ENCODE measurements around the gene OR2M7.
"Not testable (repeated sequence)": the region's sequence is repeated elsewhere in the genome, so short reads cannot be mapped to it uniquely, and the experiment has no call there.

The OR2M7 gene

GRCh38 chr1:248324468-248324867, at the start of gene OR2M7:
TSS of gene OR2M7 (minus strand) at chr1:248324568. CDS start at chr1:248324568, 0 bp downstream.
- DNase-seq = no peak

- DNase-seq = no peak
These were observed 49.4 kb upstream of the OR2M7 start for GRCh38 chr1:248373761-248374160.

GRCh38 chr1:248372394-248372793, 48.0 kb upstream of the OR2M7 start:
- DNase-seq = no peak

- DNase-seq = no peak
These were observed 42.2 kb upstream of the OR2M7 start for GRCh38 chr1:248366609-248367008.

- no peak for DNase-seq
These were observed 36.9 kb upstream of the OR2M7 start, which contains the start of gene OR2T4 for GRCh38 chr1:248361121-248361715. TSS of gene OR2T4 (plus strand) at chr1:248361665. CDS start at chr1:248361665, 0 bp downstream.

GRCh38 chr1:248359415-248359814, 35.0 kb upstream of the OR2M7 start:
- no peak for DNase-seq

GRCh38 chr1:248348475-248348874, 24.1 kb upstream of the OR2M7 start, which contains the start of gene OR14C36:
TSS of gene OR14C36 (plus strand) at chr1:248348775. CDS start at chr1:248348775, 0 bp downstream.
- no peak for DNase-seq

- DNase-seq = no peak
These were observed 19.1 kb upstream of the OR2M7 start for GRCh38 chr1:248343451-248343850.

GRCh38 chr1:248316796-248317195, 7.6 kb downstream of the OR2M7 start:
- DNase-seq = no peak

GRCh38 chr1:248306740-248307139, 17.6 kb downstream of the OR2M7 start:
- not testable (repeated sequence) for DNase-seq

- no peak for DNase-seq
These were observed 18.3 kb downstream of the OR2M7 start for GRCh38 chr1:248306103-248306502.

- DNase-seq = not testable (repeated sequence)
These were observed 18.7 kb downstream of the OR2M7 start for GRCh38 chr1:248305672-248306071.

GRCh38 chr1:248303324-248303723, 21.0 kb downstream of the OR2M7 start, which contains the start of gene OR2T12:
TSS of gene OR2T12 (minus strand) at chr1:248303424. CDS start at chr1:248295578, 7,846 bp downstream.
- DNase-seq = no peak

GRCh38 chr1:248288391-248288790, 36.0 kb downstream of the OR2M7 start:
- no peak for DNase-seq

GRCh38 chr1:248277876-248278275, 46.5 kb downstream of the OR2M7 start, which contains the start of gene OR2T33:
TSS of gene OR2T33 (minus strand) at chr1:248277976. CDS start at chr1:248273814, 4,162 bp downstream.
- no peak for DNase-seq

Measured in CD4-positive, alpha-beta T cell treated with Interleukin-17A for 1 hour (primary cell).